Thyroid gland (tissue), 4 donors: ENCODE data around the gene FDX1. TPM values are rescaled to one million over a fixed set of nuclear protein-coding genes. Genes with fewer than 3 reads are reported as not detected.
"Not testable (repeated sequence)": the region's sequence is repeated elsewhere in the genome, so short reads cannot be mapped to it uniquely, and the experiment has no call there.

Experiments
- DNase-seq, 2 donors: peaks; one replicate each; pipeline ENCODE4 v3.0.0-alpha.2; 2019
- H3K27ac ChIP-seq, 3 donors: fragments of 200-600 bp; sonication (generic); 1 replicate in 2 of 3; 2 replicates in 1 of 3; pipeline ENCODE4 v1.5.1; 2016 to 2019; ENCODE audit warnings: mild to moderate bottlenecking in 1 of 3, moderate library complexity in 1 of 3
- H3K27me3 ChIP-seq: fragments of 200-600 bp; sonication (generic); one replicate; pipeline ENCODE4 v1.5.1; 2019
- H3K36me3 ChIP-seq, 2 donors: fragments of 200-600 bp; sonication (generic); one replicate each; pipeline ENCODE4 v1.5.1; 2016 to 2019
- H3K4me1 ChIP-seq, 2 donors: fragments of 200-600 bp; sonication (generic); one replicate each; pipeline ENCODE4 v1.5.1; 2017 to 2019
- H3K4me3 ChIP-seq, 3 donors: fragments of 200-600 bp; sonication (generic); replicated peaks in 1 of 3; 1 replicate in 2 of 3; 2 replicates in 1 of 3; pipeline ENCODE4 v1.5.1; 2016; ENCODE audit warnings: mild to moderate bottlenecking in 1 of 3
- H3K9me3 ChIP-seq: fragments of 200-600 bp; sonication (generic); one replicate; pipeline ENCODE4 v1.5.1; 2017
- CTCF ChIP-seq, 6 experiments: fragments of 200-600 bp in 3 of 6; fragments of 450-650 bp in 3 of 6; sonication (generic) in 3 of 6; IDR thresholded peaks; one replicate each; pipeline ENCODE4 v1.5.1; 2016 to 2019; ENCODE audit warnings: antibody characterized with exemption in 6 of 6, mild to moderate bottlenecking in 2 of 6, inconsistent platforms in 1 of 6, moderate library complexity in 1 of 6
- POLR2A ChIP-seq, 2 donors: fragments of 450-650 bp; IDR thresholded peaks; one replicate each; pipeline ENCODE4 v1.6.1; 2017; ENCODE audit warnings: antibody characterized with exemption in 2 of 2, mild to moderate bottlenecking in 2 of 2, moderate library complexity in 1 of 2
- WGBS, 2 donors: methylation state at CpG; one replicate each; pipeline ENCODE4 v1.1.5; 2017; 5-methylcytosine and 5-hydroxymethylcytosine counted together
- intact Hi-C: fragments of 100-400 bp; cut with DNase I; formaldehyde crosslinking; loops from one replicate; pipeline ENCODE4 v1.15.1; 2023
- total RNA-seq, 4 donors: library from RNA; depleted of rRNA; stranded (reverse); fragments of >200 nt; gene quantifications; one replicate each; pipeline ENCODE4 v1.2.3, GENCODE V29; 2016

FDX1 gene
- 10 to 100 TPM; 28.9 to 58.5 (median 39.6) TPM for total RNA-seq

GRCh38 chr11:110429731-110430266 is at the start of gene FDX1:
TSS of gene FDX1 (plus strand) at chr11:110429948. CDS start at chr11:110430121, 173 bp downstream.
- Histone ChIP-seq H3K36me3 (no peaks in the 10 kb centered on the region), H3K9me3 (no peaks in the 10 kb centered on the region), H3K4me3 (peak within 1 kb of the TSS; percentile 56 to 74 (median 61)), H3K27ac (peak within 1 kb of the TSS; percentile 88 to 92 (median 89)), H3K27me3 (no peaks in the 10 kb centered on the region), H3K4me1 (peaks cover 32 to 35% of the 10 kb centered on the region in 2 donors)
- 0 to 1% methylated on average over 18 to 34 of the region's 65 CpGs for WGBS, 2 donors
- TF ChIP-seq POLR2A (IDR thresholded peaks at IDR 0.05), result peak; percentile 40 to 90
- TF ChIP-seq CTCF (IDR thresholded peaks at IDR 0.05), result peak in 4 of 6 experiments; percentile 50 to 86 (median 73)
- peak; percentile 87 to 89 for DNase-seq
- intact Hi-C loops, result loop anchor here (5.0 kb wide), 3 partner anchors 52 to 482 kb away; no protein-coding TSS in a partner anchor

GRCh38 chr11:110380836-110381622 is 48.7 kb upstream of the FDX1 start:
- H3K4me3 ChIP-seq, result no peak overlapping the region
- H3K27me3 ChIP-seq, result no peaks in the 10 kb centered on the region
- no peaks in the 10 kb centered on the region for H3K9me3 ChIP-seq
- no peaks in the 10 kb centered on the region for H3K36me3 ChIP-seq
- H3K4me1 ChIP-seq, result peaks cover 0 to 6% of the 10 kb centered on the region in 2 donors
- no peak for DNase-seq
- 93 to 94% methylated on average over 4 of the region's 4 CpGs for WGBS, 2 donors
- intact Hi-C loops, result no loop called here
- H3K27ac ChIP-seq, result no peak overlapping the region
- no peak for TF ChIP-seq POLR2A (IDR thresholded peaks at IDR 0.05)
- no peak for TF ChIP-seq CTCF (IDR thresholded peaks at IDR 0.05)

GRCh38 chr11:110388231-110388630 is 41.5 kb upstream of the FDX1 start:
- H3K27me3 ChIP-seq, intact Hi-C loops, H3K9me3 ChIP-seq, H3K4me3 ChIP-seq, DNase-seq, H3K36me3 ChIP-seq, H3K27ac ChIP-seq, H3K4me1 ChIP-seq: not testable (repeated sequence)
- WGBS, 2 donors, result 84 to 86% methylated on average over 8 to 9 of the region's 9 CpGs

GRCh38 chr11:110389965-110390364 is 39.8 kb upstream of the FDX1 start:
- no peaks in the 10 kb centered on the region for H3K36me3 ChIP-seq
- 90 to 97% methylated on average over 4 of the region's 4 CpGs for WGBS, 2 donors
- no peaks in the 10 kb centered on the region for H3K4me1 ChIP-seq
- no peaks in the 10 kb centered on the region for H3K27me3 ChIP-seq
- no peak overlapping the region for H3K27ac ChIP-seq
- no peaks in the 10 kb centered on the region for H3K9me3 ChIP-seq
- H3K4me3 ChIP-seq, result no peak overlapping the region
- TF ChIP-seq CTCF (IDR thresholded peaks at IDR 0.05) (no peak), POLR2A (IDR thresholded peaks at IDR 0.05) (no peak)
- intact Hi-C loops, result no loop called here
- DNase-seq, result no peak

DNA sequence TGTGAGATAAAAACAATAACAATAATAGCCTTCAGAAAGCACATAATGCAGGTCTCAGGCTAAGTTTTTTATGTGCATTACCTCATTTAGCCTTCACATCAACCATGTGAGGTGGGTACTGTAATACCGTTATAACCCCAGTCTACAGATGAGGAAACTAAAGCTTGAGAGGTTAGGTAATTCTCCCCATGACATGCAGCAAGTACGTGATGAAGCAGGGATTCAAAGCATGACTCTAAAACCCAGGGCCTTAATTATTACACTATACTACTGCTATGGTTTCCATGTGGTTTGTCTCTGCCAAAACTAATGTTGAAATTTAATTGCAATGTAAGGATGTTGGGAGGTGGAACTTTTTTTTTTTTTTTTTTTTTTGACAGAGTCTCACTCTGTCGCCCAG is 37.7 kb upstream of the FDX1 start:
- intact Hi-C loops, result no loop called here

DNA sequence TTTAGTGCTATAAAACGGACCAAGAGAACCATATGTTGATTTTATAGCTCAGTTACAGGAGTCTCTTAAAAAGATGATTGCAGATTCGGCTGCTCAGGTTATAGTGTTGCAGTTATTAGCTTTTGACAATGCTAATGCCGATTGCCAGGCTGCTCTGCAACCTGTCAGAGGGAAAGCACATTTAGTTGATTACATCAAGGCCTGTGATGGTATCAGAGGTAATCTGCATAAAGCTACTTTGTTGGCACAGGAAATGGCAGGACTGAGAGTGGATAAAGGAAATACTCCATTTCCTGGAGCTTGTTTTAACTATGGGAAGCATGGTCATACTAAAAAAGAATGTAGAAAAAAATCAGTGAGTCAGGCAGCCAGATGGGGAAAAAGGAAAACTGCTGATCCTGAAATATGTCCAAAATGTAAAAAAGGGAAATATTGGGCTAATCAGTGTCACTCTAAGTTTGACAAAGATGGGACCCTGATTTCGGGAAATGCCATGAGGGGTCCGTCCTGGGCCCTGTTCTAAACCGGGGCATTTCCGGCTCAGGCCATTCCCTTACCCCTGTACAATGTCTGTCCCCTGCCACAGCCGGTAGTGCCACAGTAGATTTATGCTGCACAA is 32.0 kb upstream of the FDX1 start:
- intact Hi-C loops, H3K27ac ChIP-seq, H3K27me3 ChIP-seq, H3K36me3 ChIP-seq, DNase-seq, H3K4me3 ChIP-seq, H3K4me1 ChIP-seq, H3K9me3 ChIP-seq: not testable (repeated sequence)
- WGBS, 2 donors, result 67 to 75% methylated on average over 8 of the region's 8 CpGs

More for the DNA sequence above, 37.7 kb upstream of the FDX1 start:
- Histone ChIP-seq H3K36me3 (no peaks in the 10 kb centered on the region), H3K4me3 (no peak overlapping the region), H3K4me1 (no peaks in the 10 kb centered on the region), H3K27me3 (no peaks in the 10 kb centered on the region), H3K9me3 (no peaks in the 10 kb centered on the region), H3K27ac (no peak overlapping the region)
- WGBS, 2 donors, result 92 to 95% methylated on average over 3 of the region's 3 CpGs
- TF ChIP-seq POLR2A (IDR thresholded peaks at IDR 0.05) (no peak), CTCF (IDR thresholded peaks at IDR 0.05) (no peak)
- no peak for DNase-seq

DNA sequence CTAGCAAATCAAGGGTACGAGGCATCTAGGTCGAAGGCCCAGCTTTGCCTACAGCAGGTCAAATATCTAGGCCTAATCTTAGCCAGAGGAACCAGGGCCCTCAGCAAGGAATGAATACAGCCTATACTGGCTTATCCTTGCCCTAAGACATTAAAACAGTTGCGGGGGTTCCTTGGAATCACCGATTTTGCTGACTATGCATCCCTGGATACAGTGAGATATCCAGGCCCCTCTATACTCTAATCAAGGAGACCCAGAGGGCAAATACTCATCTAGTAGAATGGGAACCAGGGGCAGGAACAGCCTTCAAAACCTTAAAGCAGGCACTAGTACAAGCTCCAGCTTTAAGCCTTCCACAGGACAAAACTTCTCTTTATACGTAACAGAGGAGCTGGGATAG is 26.2 kb upstream of the FDX1 start:
- H3K4me3 ChIP-seq, H3K4me1 ChIP-seq, H3K9me3 ChIP-seq, intact Hi-C loops, H3K27me3 ChIP-seq, H3K36me3 ChIP-seq, DNase-seq, H3K27ac ChIP-seq: not testable (repeated sequence)
- 92 to 100% methylated on average over 3 to 5 of the region's 5 CpGs for WGBS, 2 donors

- H3K9me3 ChIP-seq, intact Hi-C loops, DNase-seq, H3K27me3 ChIP-seq, H3K4me3 ChIP-seq, H3K36me3 ChIP-seq, H3K27ac ChIP-seq, H3K4me1 ChIP-seq: not testable (repeated sequence)
- 86 to 90% methylated on average over 4 of the region's 4 CpGs for WGBS, 2 donors
These were observed 24.1 kb upstream of the FDX1 start for GRCh38 chr11:110405636-110406035.
